K562 (cell line): ENCODE results near the gene CDCA4. TPM values are rescaled to one million over a fixed set of nuclear protein-coding genes. Genes with fewer than 3 reads are reported as not detected.

Source experiments
- ATAC-seq: fragments of 200-7000 bp; cut with Tn5 transposase; 3 replicates; pipeline ENCODE4 v1.9.1; 2020; ENCODE audit warnings: moderate library complexity
- BruUV-seq: library from RNA; stranded (reverse); fragments of 400-500 nt; replicated peaks from 2 replicates; lab custom pipeline; 2021; lab: Mats Ljungman, UMichigan
- CTCF ChIA-PET: fragments of 300-600 bp; formaldehyde crosslinking; extraction: SDS; loops from one replicate; lab custom pipeline; 2021; ENCODE audit warnings: low intra/inter-chr PET ratio; lab: Yijun Ruan, JAX
- POLR2A ChIA-PET: fragments of 300-600, 350-650 bp; sonication (Branson Sonifier 250); formaldehyde crosslinking; extraction: SDS; loops from one replicate; lab custom pipeline; 2021; ENCODE audit warnings: antibody characterized with exemption, inconsistent platforms; lab: Yijun Ruan, JAX
- DNase-seq, 4 experiments: peaks; one replicate each; pipeline versions ENCODE4 v3.0.0 to v3.0.0-alpha.2; 2011 to 2018; ENCODE audit warnings: low spot score in 3 of 4, mixed read lengths in 3 of 4; ENCODE audit errors: extremely low read depth in 1 of 4
- FAIRE-seq: peaks from 2 replicates; lab custom pipeline; 2011; peaks lifted over from hg19 to GRCh38; lab: Jason Lieb, UNC
- H2AFZ ChIP-seq: 2 replicates; pipeline ENCODE4 v1.6.0; 2011; ENCODE audit warnings: low read depth, low read length, control low read depth, inconsistent platforms
- H3K27ac ChIP-seq: fragments of 200-600 bp; 3 replicates; pipeline ENCODE4 v1.8.0; 2011; ENCODE audit warnings: low read depth, mild to moderate bottlenecking, control low read depth, inconsistent platforms, low read length, moderate library complexity, mixed read lengths; ENCODE audit errors: extremely low read depth
- H3K27me3 ChIP-seq, 2 experiments: fragments of 300-600 bp in 1 of 2; 2 replicates in 1 of 2; 3 replicates in 1 of 2; pipeline versions ENCODE4 v1.6.0 to v1.8.0; 2011; ENCODE audit warnings: inconsistent platforms in 2 of 2, low read length in 2 of 2, mild to moderate bottlenecking in 1 of 2, mixed read lengths in 1 of 2, moderate library complexity in 1 of 2; ENCODE audit not compliant: control insufficient read depth in 2 of 2, insufficient read depth in 2 of 2
- H3K36me3 ChIP-seq: fragments of 300-600 bp; 3 replicates; pipeline ENCODE4 v1.8.0; 2011; ENCODE audit warnings: mild to moderate bottlenecking, low read length, inconsistent platforms; ENCODE audit not compliant: control insufficient read depth, insufficient read depth
- H3K4me1 ChIP-seq, 2 experiments: fragments of 200-600 bp in 1 of 2; replicated peaks in 1 of 2; 2 replicates in 1 of 2; 3 replicates in 1 of 2; pipeline versions ENCODE4 v1.5.1 to v1.8.0; 2011; ENCODE audit warnings: inconsistent platforms in 2 of 2, low read length in 2 of 2, mild to moderate bottlenecking in 1 of 2, mixed read lengths in 1 of 2, moderate library complexity in 1 of 2; ENCODE audit not compliant: control insufficient read depth in 2 of 2, insufficient read depth in 2 of 2
- H3K4me2 ChIP-seq: 2 replicates; pipeline ENCODE4 v1.6.1; 2011; ENCODE audit warnings: low read length, control low read depth, inconsistent platforms, mixed read lengths; ENCODE audit not compliant: insufficient read depth
- H3K4me3 ChIP-seq: fragments of 200-600 bp; sonication (generic), shearing (Covaris generic); 2 replicates; pipeline ENCODE4 v1.5.1; 2016; ENCODE audit warnings: control low read depth, inconsistent platforms
- H3K79me2 ChIP-seq: fragments of 200-600 bp; 3 replicates; pipeline ENCODE4 v1.8.0; 2011; ENCODE audit warnings: low read length, inconsistent platforms; ENCODE audit not compliant: control insufficient read depth, insufficient read depth
- H3K9ac ChIP-seq, 2 experiments: 2 replicates each; pipeline versions ENCODE4 v1.6.0 to v1.6.1; 2011; ENCODE audit warnings: low read depth in 2 of 2, low read length in 2 of 2, control low read depth in 1 of 2, inconsistent platforms in 1 of 2, mild to moderate bottlenecking in 1 of 2, mixed read lengths in 1 of 2; ENCODE audit not compliant: insufficient read depth in 1 of 2
- H3K9me1 ChIP-seq: one replicate; pipeline ENCODE4 v1.6.0; 2011; ENCODE audit warnings: inconsistent platforms, mild to moderate bottlenecking, low read length, moderate library complexity; ENCODE audit not compliant: control insufficient read depth, insufficient read depth
- H3K9me3 ChIP-seq: replicated peaks from 2 replicates; pipeline ENCODE4 v1.5.1; 2011; ENCODE audit warnings: low read depth, low read length, inconsistent platforms; ENCODE audit not compliant: control insufficient read depth, insufficient read depth
- H4K20me1 ChIP-seq: replicated peaks from 2 replicates; pipeline ENCODE4 v1.6.1; 2011; ENCODE audit warnings: low read length, inconsistent platforms, mixed read lengths; ENCODE audit not compliant: control insufficient read depth, insufficient read depth
- CHD2 ChIP-seq: IDR thresholded peaks from 2 replicates; pipeline ENCODE4 v1.6.1; 2011; ENCODE audit warnings: low read depth, low read length
- HDAC2 ChIP-seq: fragments of 450-650 bp; IDR thresholded peaks from 2 replicates; pipeline ENCODE4 v1.6.1; 2016; ENCODE audit warnings: mild to moderate bottlenecking
- KDM2B ChIP-seq: fragments of 250-450 bp; sonication (Bioruptor Pico); IDR thresholded peaks from 2 replicates; pipeline ENCODE4 v1.8.0; 2021; ENCODE audit warnings: mild to moderate bottlenecking, moderate library complexity
- MYNN ChIP-seq, 2 experiments: sonication (generic); formaldehyde crosslinking in 1 of 2; IDR thresholded peaks; 2 replicates each; pipeline versions ENCODE4 v1.5.0 to v1.6.1; 2016 to 2020; ENCODE audit warnings: antibody characterized with exemption in 1 of 2, missing genetic modification reagents in 1 of 2
- NCOA1 ChIP-seq: fragments of 450-650 bp; IDR thresholded peaks from 2 replicates; pipeline ENCODE4 v1.6.1; 2016; ENCODE audit warnings: low read depth
- POLR2G ChIP-seq: fragments of 200-400 bp; formaldehyde crosslinking; IDR thresholded peaks from 2 replicates; pipeline ENCODE4 v1.6.1; 2017; ENCODE audit warnings: low read depth, mild to moderate bottlenecking, antibody characterized with exemption, low read length, moderate library complexity
- RBFOX2 ChIP-seq: fragments of 200-400 bp; formaldehyde crosslinking; IDR thresholded peaks from 2 replicates; pipeline ENCODE4 v1.6.1; 2017; ENCODE audit warnings: low read depth, mild to moderate bottlenecking, low read length, moderate library complexity
- STAG1 ChIP-seq: sonication (generic); formaldehyde crosslinking; IDR thresholded peaks from 2 replicates; pipeline ENCODE4 v1.5.0; 2020; ENCODE audit warnings: missing genetic modification reagents, borderline replicate concordance
- ZBTB17 ChIP-seq: fragments of 450-650 bp; formaldehyde crosslinking; IDR thresholded peaks from 2 replicates; pipeline ENCODE4 v1.4.0; 2020; ENCODE audit warnings: mild to moderate bottlenecking
- ZBTB7A ChIP-seq: IDR thresholded peaks from 2 replicates; pipeline ENCODE4 v1.6.1; 2011; ENCODE audit warnings: low read depth, mild to moderate bottlenecking, low read length, moderate library complexity, borderline replicate concordance; ENCODE audit not compliant: control insufficient read depth
- ZNF584 ChIP-seq: fragments of 200-800 bp; sonication (Bioruptor generic); IDR thresholded peaks from 2 replicates; pipeline ENCODE4 v1.6.1; 2016; ENCODE audit warnings: low read depth, mild to moderate bottlenecking, missing genetic modification characterization, missing compliant biosample characterization
- ZNF764 ChIP-seq: fragments of 250-450 bp; sonication (Bioruptor Pico); IDR thresholded peaks from 2 replicates; pipeline ENCODE4 v1.4.0; 2020; ENCODE audit warnings: low read depth, mild to moderate bottlenecking, moderate library complexity
- WGBS: fragments of 100-300 bp; shearing (Covaris generic); methylation state at CpG from one replicate; pipeline ENCODE4 v1.1.6; 2016; ENCODE audit warnings: low coverage, mixed read lengths; ENCODE audit not compliant: insufficient coverage; ENCODE audit errors: missing lambda C conversion rate; 5-methylcytosine and 5-hydroxymethylcytosine counted together
- in situ Hi-C: fragments of 300-500 bp; cut with MboI; formaldehyde crosslinking; loops from 4 replicates; pipeline ENCODE4 v1.15.0; 2018; ENCODE audit warnings: inconsistent platforms, mixed read lengths
- intact Hi-C: fragments of 100-400 bp; cut with micrococcal nuclease; formaldehyde crosslinking; loops from 2 replicates; pipeline ENCODE4 v1.14.2; 2022
- polyA plus RNA-seq, 8 experiments: library from polyadenylated mRNA; depleted of rRNA in 4 of 8; stranded (reverse) in 5 of 8; unstranded in 3 of 8; fragments of >200 nt; fragmentation: Nextera tagmentation in 2 of 8; fragmentation: Illumina TruSeq in 1 of 8; extraction: Ambion mirVana in 2 of 8; extraction: Trizol in 1 of 8; gene quantifications; 2 replicates each; pipeline versions ENCODE4 v1.2.1 to v1.2.3, GENCODE V29; 2011 to 2014; ENCODE audit warnings: inconsistent platforms in 1 of 8, missing spikeins in 1 of 8
- total RNA-seq, 7 experiments: library from RNA; depleted of rRNA in 6 of 7; stranded (reverse); fragments of >200 nt in 6 of 7; fragmentation: Illumina TruSeq in 2 of 7; extraction: Trizol in 2 of 7; gene quantifications; 2 replicates each; pipeline versions ENCODE4 v1.2.1 to v1.2.3, GENCODE V29; 2011 to 2021; ENCODE audit warnings: low replicate concordance in 1 of 7

CDCA4 gene
- total and polyA plus RNA-seq, 9 of the 15 experiments (the other 6 are each of a cell fraction or from before 2014, with no cell fraction given) = 6.6 to 44.2 (median 23.0) TPM

GRCh38 chr14:105011312-105011990 lies 9.4 kb downstream of the CDCA4 start:
- Histone ChIP-seq H3K27ac (no peak overlapping the region), H3K9me3 (no peaks in the 10 kb centered on the region), H3K36me3 (peaks cover 64% of the 10 kb centered on the region; the same call in 2 of the 3 replicates), H3K27me3 (no peaks in the 10 kb centered on the region), H2AFZ (no peak overlapping the region), H3K4me3 (no peak overlapping the region), H3K9ac (peak overlapping the region in 1 of 2 experiments; percentile 36; a peak in 2 of 4 replicates), H3K4me1 (peaks cover 15 to 20% of the 10 kb centered on the region in 2 experiments), H3K79me2 (peaks cover 74% of the 10 kb centered on the region), H3K4me2 (no peak overlapping the region), H4K20me1 (peaks cover 40% of the 10 kb centered on the region), H3K9me1 (no peaks in the 10 kb centered on the region)
- in situ Hi-C loops = no loop called here
- FAIRE-seq = no peak
- ChIA-PET CTCF (no interaction called here), POLR2A (interaction anchor here (0.6 to 2.8 kb wide), 5 partner anchors 8 to 504 kb away, joined by 3 to 16 read pairs (median 3); partner anchors contain the start of gene CDCA4)
- BruUV-seq = no TSS peak
- intact Hi-C loops = no loop called here
- TF ChIP-seq RBFOX2 (peak; percentile 21), NCOA1 (no peak), ZBTB7A (no peak), POLR2G (peak; percentile 43; the same call in 1 of the 2 replicates), ZNF764 (no peak), HDAC2 (no peak), CHD2 (no peak), ZBTB17 (no peak), ZNF584 (CRISPR knock-in tag) (no peak), MYNN (IDR thresholded peaks at IDR 0.05) (no peak), MYNN (CRISPR knock-in tag; IDR thresholded peaks at IDR 0.05) (no peak), KDM2B (CRISPR knock-in tag) (no peak), STAG1 (CRISPR knock-in tag) (no peak)
- DNase-seq = no peak
- ATAC-seq = no peak
- WGBS = 94% methylated on average over 11 of the region's 29 CpGs
